ENCODE measurements around the gene PLA2G2C.

Gene PLA2G2C

DNA sequence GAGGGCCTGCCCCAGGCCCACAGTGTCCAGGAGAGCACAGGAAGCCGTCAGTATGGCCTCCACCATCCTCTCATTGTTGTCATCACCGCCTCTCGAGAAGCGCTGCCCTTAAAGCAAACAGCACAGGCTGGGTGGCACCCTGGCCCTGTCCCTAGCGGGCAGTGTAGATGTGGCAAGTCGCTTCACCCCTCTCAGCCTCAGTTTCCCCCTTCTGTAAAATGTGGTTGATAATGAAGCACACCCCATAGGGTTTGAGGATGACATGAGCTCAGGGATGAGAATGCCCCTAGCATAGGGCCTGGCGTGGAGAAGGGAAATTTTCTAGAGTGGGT lies 33.8 kb downstream of the PLA2G2C start:
- no peak for DNase-seq (ENCODE audit: low spot score)

DNA sequence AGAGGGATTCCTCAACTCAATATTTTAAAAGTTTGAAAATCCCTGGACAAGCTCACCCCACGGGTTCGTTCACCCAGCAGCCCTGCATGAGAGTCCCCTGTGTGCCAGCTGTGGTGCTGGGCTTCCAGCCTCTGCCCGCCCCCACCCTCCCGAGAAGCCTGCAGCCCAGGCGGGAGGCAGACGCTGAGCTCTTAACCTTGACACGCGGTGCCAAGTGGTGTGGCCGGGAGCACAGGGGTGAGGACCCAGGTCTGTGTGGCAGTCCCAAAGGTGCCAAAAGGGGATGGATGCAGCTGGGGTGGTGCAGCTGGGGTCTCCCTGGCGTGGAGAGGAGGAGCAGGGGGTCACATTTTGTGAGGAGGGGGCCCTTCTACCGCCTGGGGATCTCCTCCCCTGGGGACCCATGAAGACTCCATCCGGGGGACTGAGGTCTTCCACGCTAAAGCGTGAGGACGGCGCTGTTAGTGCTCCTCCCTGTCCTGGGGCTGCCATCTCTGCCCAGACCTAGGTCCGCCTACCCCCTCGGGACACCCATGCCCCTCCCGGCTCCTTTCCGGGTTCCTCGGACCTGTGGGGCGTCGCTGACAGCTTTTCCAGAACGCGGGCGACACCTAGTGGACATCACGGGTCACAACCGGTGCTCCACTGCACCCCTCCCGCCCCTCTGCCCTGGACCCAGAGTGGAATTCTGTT lies 34.3 kb downstream of the PLA2G2C start:
- peak; percentile 92 for DNase-seq (ENCODE audit: low spot score)

DNA sequence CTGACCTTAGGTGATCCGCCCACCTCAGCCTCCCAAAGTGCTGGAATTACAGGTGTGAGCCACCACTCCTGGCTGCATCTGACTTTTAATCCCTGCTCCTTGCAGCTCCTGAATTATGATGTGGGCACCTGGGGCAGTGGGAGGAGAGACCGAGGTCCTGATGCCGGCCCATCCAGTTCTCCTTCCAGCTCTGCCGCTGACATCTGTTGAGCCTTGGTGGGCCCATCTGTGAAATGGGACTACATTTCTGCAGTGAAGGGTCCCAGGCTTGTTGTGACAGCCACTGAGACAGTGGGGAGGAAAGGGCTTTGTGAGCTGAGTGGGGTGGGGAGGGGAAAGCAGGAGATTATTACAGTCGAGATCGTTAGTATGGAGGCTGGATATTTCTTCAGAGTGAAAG lies 35.3 kb downstream of the PLA2G2C start:
- no peak for DNase-seq (ENCODE audit: low spot score)

GRCh38 chr1:20150326-20150705 lies 36.0 kb downstream of the PLA2G2C start:
- no peak for DNase-seq (ENCODE audit: low spot score)

DNA sequence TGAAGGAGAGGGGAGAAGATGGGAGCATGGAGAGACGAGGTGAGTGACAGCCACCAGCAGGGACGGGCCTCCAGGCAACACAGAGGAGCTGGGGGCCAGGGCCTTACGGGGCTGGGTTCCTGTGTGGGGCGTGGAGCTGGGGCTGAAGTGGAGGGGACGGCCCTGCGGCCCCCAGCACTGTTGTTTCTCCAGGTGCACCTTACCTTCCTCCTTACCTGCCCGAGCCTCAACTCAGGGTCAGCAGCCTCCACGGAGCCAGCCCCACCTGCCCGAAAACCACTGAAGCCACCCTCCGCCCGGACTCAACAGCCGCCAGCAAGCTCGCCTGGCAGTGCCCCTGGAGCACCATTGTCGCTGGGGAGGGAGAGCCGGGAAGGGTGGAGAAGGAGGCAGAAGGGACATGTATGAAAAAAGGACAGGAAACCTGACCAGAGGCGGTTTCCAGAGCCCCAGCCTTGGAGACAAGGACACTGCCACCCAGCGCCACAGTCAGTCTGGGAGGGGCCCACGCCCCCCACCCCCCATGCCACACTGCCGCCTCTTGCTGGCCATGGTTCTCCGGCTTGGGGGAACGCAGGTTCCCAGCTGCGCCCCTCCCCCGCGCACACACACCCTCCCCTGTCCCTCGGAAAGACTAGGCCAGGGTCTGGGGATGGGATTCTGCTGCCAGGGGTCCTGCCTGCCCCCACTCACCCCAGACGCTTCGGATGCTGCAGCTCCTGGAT lies 36.6 kb downstream of the PLA2G2C start:
- no peak for DNase-seq (ENCODE audit: low spot score)

DNA sequence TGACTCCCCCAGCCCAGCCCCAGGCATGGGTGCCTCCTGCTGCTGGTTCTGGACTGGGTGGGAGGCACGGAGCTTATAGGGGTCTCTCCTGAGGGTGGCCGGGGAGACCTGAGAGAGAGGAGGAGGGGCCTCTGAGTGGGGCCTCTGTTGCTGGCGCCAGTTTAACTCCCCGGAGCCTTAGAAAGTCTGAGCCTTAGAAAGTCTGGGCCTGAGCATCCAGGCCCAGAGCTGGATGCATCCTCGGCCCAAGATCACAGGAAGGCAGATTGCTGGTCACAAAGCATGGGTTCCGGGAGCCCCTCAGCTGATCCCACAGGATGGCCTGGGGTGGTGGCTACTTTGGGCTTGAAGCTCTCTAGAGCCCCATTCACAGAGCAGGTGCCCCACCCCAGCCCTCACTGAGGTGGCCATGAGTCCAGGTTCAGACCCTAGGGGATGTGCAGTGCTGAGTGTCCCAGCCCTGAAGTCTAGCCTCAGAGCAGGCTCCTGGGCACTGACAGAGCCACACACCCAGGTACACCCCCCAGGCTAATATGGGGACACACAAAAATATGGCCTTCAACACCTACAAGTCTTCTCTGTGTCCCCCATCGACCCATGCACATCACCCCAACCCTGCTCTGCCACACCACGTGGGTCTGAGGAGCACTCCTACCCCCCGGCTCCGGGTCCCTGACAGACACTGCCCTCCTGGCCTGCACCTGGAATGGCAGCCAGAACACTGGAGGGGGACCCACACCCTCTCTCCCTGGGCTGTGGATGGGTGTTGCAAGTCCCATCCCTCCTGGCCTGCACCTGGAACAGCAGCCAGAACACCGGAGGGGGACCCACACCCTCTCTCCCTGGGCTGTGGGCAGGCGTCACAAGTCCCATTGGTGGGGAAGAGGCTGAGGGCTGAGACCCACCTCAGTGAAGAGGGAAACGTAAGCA lies 37.5 kb downstream of the PLA2G2C start:
- DNase-seq (ENCODE audit: low spot score) = no peak

DNA sequence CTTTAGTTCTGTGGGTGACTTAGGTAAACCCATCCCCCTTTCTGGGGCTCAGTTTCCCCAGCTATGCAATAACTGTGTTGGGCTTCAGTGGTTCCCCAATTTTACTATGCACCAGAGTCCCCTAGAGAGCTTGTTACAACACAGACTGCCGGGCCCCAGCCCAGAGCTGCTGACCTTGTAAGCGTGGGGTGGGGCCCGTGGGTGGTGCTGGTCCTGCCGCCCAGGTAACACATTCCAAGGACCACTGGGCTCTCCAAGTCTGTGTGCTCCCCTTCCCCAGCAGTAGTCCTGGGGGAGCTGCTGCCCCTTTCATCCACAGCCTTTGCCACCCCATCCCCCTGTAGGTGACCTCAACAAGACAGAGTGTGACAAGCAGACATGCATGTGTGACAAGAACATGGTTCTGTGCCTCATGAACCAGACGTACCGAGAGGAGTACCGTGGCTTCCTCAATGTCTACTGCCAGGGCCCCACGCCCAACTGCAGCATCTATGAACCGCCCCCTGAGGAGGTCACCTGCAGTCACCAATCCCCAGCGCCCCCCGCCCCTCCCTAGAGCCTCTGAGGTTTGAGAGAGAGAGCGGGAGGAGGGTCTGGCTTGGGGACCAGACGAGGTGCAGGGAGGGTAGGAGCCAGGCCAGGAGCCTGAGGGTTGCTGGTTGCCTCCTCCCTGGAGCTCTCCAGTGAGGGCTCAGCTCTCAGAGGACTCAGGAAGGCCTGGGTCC lies 38.3 kb downstream of the PLA2G2C start:
- no peak for DNase-seq (ENCODE audit: low spot score)

DNA sequence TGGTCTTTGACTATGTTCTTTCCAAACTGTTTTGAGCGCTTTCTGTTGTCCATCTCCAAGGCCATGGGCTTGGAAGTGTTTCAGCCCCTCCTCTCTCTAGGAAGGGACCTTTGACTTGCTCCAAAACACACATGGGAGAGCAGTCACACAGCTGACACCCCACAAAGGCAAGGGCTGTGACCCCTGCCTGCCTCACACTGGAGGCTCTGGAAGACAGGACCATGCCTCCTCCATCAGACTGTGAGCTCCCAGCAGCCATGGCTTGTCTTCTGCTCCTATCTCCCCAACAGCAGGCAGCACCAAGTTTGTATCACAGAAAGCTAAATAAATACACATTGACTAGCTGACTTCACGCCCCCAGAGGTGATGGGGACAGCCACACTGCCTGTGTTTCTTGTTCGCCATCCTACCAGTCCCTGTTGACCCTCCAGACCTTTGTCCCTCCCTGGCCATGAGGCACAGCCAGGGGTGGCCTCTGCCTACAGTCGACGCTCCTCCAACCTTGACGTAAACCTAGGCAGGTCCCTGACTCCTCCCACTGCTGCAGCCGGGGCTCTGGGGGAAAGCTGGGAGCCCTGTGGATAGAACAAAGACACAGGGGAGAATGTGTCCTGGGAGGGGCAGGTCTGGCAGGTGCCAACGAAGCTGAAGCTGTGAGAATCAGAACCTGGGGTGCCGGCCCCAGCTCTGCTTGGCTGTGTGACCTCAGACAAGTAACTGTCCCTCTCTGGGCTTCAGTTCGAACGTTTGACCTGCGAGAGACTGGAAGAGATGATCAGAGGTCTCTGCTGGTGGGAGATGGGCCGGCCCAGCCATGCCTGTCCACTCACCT lies 42.4 kb downstream of the PLA2G2C start:
- DNase-seq (ENCODE audit: low spot score) = peak; percentile 1

DNA sequence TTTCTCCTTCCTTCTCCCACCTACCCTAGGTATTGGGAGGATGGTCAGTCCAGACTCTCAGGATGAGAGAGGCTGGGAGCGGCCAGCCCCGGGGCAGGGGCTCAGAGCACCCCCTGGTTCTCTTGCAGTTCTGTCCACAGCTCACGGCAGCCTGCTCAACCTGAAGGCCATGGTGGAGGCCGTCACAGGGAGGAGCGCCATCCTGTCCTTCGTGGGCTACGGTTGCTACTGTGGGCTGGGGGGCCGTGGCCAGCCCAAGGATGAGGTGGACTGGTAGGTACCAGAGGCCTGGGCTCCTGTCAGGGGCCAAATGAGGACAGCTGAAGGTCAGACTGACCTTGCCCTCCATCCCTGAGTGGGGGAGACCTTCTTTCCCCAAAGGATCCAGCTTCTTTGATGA lies 43.0 kb downstream of the PLA2G2C start:
- no peak for DNase-seq (ENCODE audit: low spot score)

DNA sequence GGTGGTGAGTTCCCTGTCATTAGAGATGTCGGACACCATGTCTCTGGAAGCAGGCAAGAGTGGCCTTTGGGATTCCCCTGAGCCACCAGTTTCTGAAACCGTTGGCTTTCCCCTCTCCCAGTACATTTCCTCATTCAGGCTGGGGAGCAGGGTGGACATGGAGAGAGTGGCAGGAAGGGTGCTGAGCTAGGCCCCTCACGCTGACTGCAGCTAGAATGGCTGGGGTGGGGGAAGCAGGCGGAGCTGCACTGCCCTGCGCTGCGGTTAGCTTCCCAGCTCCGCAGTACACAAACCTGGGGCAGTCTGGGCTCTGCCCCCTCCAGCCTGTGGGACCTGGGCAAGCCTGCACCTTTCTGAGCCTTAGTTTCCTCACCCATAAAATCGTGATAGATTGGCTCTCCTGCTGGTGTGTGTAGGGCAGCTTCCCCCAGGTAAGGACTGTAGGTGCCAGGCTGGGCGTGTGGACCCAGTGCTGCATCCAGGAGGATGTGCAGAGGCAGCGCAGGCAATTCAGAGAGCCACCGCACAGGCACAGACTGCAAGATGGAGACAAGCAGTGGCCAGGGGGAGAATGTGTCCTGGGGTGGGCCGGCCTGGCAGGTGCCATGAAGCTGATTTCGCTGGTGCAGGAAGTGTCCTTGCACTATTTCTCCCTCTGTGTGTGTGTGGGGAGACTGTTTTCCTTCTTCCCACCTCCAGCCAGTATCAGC lies 44.2 kb downstream of the PLA2G2C start:
- no peak for DNase-seq (ENCODE audit: low spot score)

GRCh38 chr1:20141466-20141865 lies 44.9 kb downstream of the PLA2G2C start:
- no peak for DNase-seq (ENCODE audit: low spot score)

GRCh38 chr1:20141001-20141400 lies 45.3 kb downstream of the PLA2G2C start:
- DNase-seq (ENCODE audit: low spot score) = no peak

GRCh38 chr1:20139776-20140612 lies 46.3 kb downstream of the PLA2G2C start:
- no peak for DNase-seq (ENCODE audit: low spot score)

DNA sequence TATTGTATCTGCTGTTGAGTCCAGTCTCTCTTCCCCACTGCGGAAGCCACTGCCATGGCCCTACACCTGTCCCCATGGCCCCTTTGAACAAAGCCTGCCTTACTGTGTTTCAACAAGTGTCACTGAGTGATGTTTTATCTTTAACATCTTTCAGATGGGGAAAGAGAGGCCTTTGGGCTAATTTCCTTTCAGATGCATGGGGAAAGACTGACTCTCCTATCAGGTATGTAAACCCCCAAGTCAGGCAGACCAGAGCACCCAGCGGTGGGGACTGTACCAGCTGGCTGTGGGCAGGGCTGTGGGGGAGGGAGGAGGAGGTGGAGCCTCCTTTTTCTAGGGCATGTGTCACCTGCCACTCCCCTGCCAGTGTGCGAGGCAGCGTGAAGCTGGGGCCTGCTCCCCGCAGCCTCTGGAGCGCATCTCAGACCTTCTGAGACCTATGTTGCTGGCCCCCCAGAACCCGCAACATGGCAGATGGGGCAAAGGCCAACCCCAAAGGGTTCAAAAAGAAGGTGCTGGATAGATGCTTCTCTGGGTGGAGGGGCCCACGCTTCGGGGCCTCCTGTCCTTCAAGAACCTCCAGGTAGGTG lies 47.3 kb downstream of the PLA2G2C start, which contains the start of gene PLA2G2F:
Gene PLA2G2F (plus strand): TSS at position 363 of the 590 bp plus-strand sequence. CDS start 105 bp downstream, at position 468.
- DNase-seq (ENCODE audit: low spot score) = no peak

DNA sequence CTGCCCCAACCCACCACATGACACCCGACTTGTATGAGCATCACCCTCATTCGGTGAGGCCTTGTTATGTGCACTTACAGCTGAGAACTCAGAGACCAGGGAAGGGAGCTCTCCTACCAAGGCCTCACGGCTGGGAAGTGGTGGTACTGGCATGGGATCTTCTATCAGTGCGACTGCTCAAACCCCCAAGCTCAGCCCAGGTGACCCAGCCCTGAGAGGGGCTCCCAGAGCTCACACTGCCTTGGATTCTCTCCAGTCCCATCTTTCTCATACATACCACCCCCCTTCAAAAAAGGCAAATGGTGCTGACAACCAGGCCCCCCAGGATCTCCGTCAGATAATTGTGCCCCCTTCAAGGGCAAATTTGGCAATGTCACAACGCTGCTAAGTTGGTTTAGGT lies 48.0 kb downstream of the PLA2G2C start:
- no peak for DNase-seq (ENCODE audit: low spot score)

- no peak for DNase-seq (ENCODE audit: low spot score)
Measured at GRCh38 chr1:20137604-20138003, 48.7 kb downstream of the PLA2G2C start.

- no peak for DNase-seq (ENCODE audit: low spot score)
Measured at GRCh38 chr1:20137055-20137454, 49.3 kb downstream of the PLA2G2C start.

DNA sequence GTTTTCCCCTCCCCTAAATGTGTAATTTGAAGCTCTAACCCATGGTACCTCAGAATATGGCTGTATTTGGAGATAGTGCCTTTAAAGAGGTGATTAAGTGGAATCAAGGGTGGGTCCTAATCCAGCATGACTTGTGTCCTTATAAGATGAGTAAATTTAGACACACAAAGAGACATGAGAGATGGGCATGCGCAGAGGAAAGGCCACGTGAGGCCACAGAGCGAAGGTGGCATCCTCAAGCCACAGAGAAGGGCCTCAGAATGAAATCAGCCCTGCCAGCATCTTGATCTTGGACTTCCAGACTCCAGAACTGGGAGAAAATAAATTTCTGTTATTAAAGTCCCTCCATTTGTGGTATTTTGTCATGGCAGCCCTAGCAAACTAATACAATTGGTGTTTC lies 50.1 kb downstream of the PLA2G2C start:
- no peak for DNase-seq (ENCODE audit: low spot score)

DNA sequence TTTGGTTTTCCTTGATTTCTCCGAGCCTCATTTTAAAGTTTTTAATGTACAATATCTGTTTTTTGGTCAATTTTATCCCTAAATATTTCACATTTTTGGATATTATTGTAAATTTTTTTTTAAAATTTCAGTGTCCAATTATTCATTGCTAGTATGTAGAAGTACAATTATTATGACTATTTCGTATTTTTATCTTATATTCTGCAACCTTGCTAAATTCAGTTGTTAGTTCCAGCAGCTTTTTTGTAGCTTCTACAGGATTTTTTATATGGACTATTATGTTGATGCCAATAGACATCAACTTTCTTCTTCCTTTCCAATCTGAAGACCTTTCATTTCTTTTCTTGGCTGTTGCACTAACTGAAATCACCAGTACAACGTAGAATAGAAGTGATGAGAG lies 51.3 kb downstream of the PLA2G2C start:
- DNase-seq (ENCODE audit: low spot score) = no peak

Measured in AG08396 (cell line).